ELR (cell line): ENCODE results near the gene CEP44.
A peak's percentile ranks its signal among the peaks of the same experiment; 100 is the strongest.
"Not testable (repeated sequence)": the region's sequence is repeated elsewhere in the genome, so short reads cannot be mapped to it uniquely, and the experiment has no call there.

Experiments
- DNase-seq: peaks from one replicate; pipeline ENCODE4 v3.0.0-alpha.2; 2015; ENCODE audit warnings: low read depth

Gene CEP44

GRCh38 chr4:174283507-174284471 is at the start of gene CEP44, which contains the start of gene FBXO8:
TSS of gene CEP44 (plus strand) at chr4:174283911. CDS start at chr4:174299122, 15,211 bp downstream.
TSS of gene FBXO8 (minus strand) at chr4:174283667. CDS start at chr4:174263092, 20,575 bp downstream.
- DNase-seq, result peak; percentile 86

GRCh38 chr4:174236359-174236758 is 47.4 kb upstream of the CEP44 start:
- DNase-seq, result no peak

GRCh38 chr4:174241162-174241561 is 42.5 kb upstream of the CEP44 start:
- DNase-seq, result no peak

- DNase-seq, result peak; percentile 65
These were observed 39.3 kb upstream of the CEP44 start for GRCh38 chr4:174244441-174244840.

- DNase-seq, result no peak
These were observed 38.0 kb upstream of the CEP44 start for GRCh38 chr4:174245714-174246113.

GRCh38 chr4:174248407-174248806 is 35.3 kb upstream of the CEP44 start:
- DNase-seq, result no peak

- no peak for DNase-seq
These were observed 31.3 kb upstream of the CEP44 start for GRCh38 chr4:174252412-174252811.

- no peak for DNase-seq
These were observed 29.1 kb upstream of the CEP44 start for GRCh38 chr4:174254613-174255012.

GRCh38 chr4:174255374-174255773 is 28.3 kb upstream of the CEP44 start:
- no peak for DNase-seq

GRCh38 chr4:174255786-174256185 is 27.9 kb upstream of the CEP44 start:
- DNase-seq, result peak; percentile 4

GRCh38 chr4:174256277-174256713 is 27.4 kb upstream of the CEP44 start:
- DNase-seq, result peak; percentile 31

- DNase-seq, result no peak
These were observed 24.1 kb upstream of the CEP44 start for GRCh38 chr4:174259580-174259979.

GRCh38 chr4:174260099-174260498 is 23.6 kb upstream of the CEP44 start:
- DNase-seq, result peak; percentile 28

GRCh38 chr4:174261432-174261831 is 22.3 kb upstream of the CEP44 start:
- not testable (repeated sequence) for DNase-seq

GRCh38 chr4:174262624-174263444 is 20.9 kb upstream of the CEP44 start:
- no peak for DNase-seq

GRCh38 chr4:174263445-174263736 is 20.3 kb upstream of the CEP44 start:
- no peak for DNase-seq

- DNase-seq, result no peak
These were observed 17.8 kb upstream of the CEP44 start for GRCh38 chr4:174265916-174266315.

- DNase-seq, result no peak
These were observed 17.3 kb upstream of the CEP44 start for GRCh38 chr4:174266416-174266815.

- DNase-seq, result no peak
These were observed 9.8 kb upstream of the CEP44 start for GRCh38 chr4:174273930-174274329.

- no peak for DNase-seq
These were observed 9.3 kb upstream of the CEP44 start for GRCh38 chr4:174274436-174274835.

- no peak for DNase-seq
These were observed 8.6 kb upstream of the CEP44 start for GRCh38 chr4:174275101-174275500.

GRCh38 chr4:174277433-174277832 is 6.3 kb upstream of the CEP44 start:
- DNase-seq, result no peak

GRCh38 chr4:174278467-174278866 is 5.2 kb upstream of the CEP44 start:
- no peak for DNase-seq
